ENCODE results near the gene SLMAP. TPM values are rescaled to one million over a fixed set of nuclear protein-coding genes. Genes with fewer than 3 reads are reported as not detected.

SLMAP gene
- total and polyA plus RNA-seq, 2 of the 13 experiments (the other 11 are each of a cell fraction or from before 2014, with no cell fraction given): 24.0 to 48.3 TPM

GRCh38 chr3:57755741-57756527, at the start of gene SLMAP (continued):
- peak; percentile 89; the same call in 1 of the 2 replicates for TF ChIP-seq ARID4A (CRISPR knock-in tag; IDR thresholded peaks at IDR 0.05; ENCODE audit: borderline replicate concordance)
- TF ChIP-seq BRCA1 (CRISPR knock-in tag; IDR thresholded peaks at IDR 0.05): no peak
- peak; percentile 76 for TF ChIP-seq MLX (CRISPR knock-in tag; IDR thresholded peaks at IDR 0.05)
- no peak for TF ChIP-seq RARG (CRISPR knock-in tag; IDR thresholded peaks at IDR 0.05; ENCODE audit: low read depth)
- TF ChIP-seq ZSCAN20 (CRISPR knock-in tag; IDR thresholded peaks at IDR 0.05; ENCODE audit: borderline replicate concordance): no peak
- no peak for TF ChIP-seq SOX6 (IDR thresholded peaks at IDR 0.05)
- peak; percentile 70 for TF ChIP-seq SOX6 (CRISPR knock-in tag; IDR thresholded peaks at IDR 0.05)
- 0 out of 2 replicates have a peak, but pooled peaks have one; percentile 25 for TF ChIP-seq FUBP1 (CRISPR knock-in tag; IDR thresholded peaks at IDR 0.05; ENCODE audit: borderline replicate concordance)
- TF ChIP-seq LCORL (IDR thresholded peaks at IDR 0.05): no peak
- peak; percentile 55 for TF ChIP-seq LCORL (CRISPR knock-in tag; IDR thresholded peaks at IDR 0.05)
- TF ChIP-seq ZNF891 (CRISPR knock-in tag; IDR thresholded peaks at IDR 0.05): peak; percentile 72; the same call in 1 of the 2 replicates
- peak; percentile 82 for TF ChIP-seq TGIF2 (CRISPR knock-in tag; IDR thresholded peaks at IDR 0.05)
- no peak for TF ChIP-seq FOSL1 (CRISPR knock-in tag; IDR thresholded peaks at IDR 0.05; ENCODE audit: borderline replicate concordance)
- TF ChIP-seq KDM4B (CRISPR knock-in tag; IDR thresholded peaks at IDR 0.05): 0 out of 2 replicates have a peak, but pooled peaks have one; percentile 30
- no peak for TF ChIP-seq ZNF678 (CRISPR knock-in tag; IDR thresholded peaks at IDR 0.05)
- TF ChIP-seq PLRG1 (conservative IDR thresholded peaks at IDR 0.05): no peak
- no peak for TF ChIP-seq ZNF883 (CRISPR knock-in tag; IDR thresholded peaks at IDR 0.05; ENCODE audit: not compliant biosample characterization)
- no peak for TF ChIP-seq ZNF484 (CRISPR knock-in tag; IDR thresholded peaks at IDR 0.05; ENCODE audit: borderline replicate concordance, low read depth)
- TF ChIP-seq SOX5 (CRISPR knock-in tag; IDR thresholded peaks at IDR 0.05; ENCODE audit: borderline replicate concordance): 0 out of 2 replicates have a peak, but pooled peaks have one; percentile 20
- TF ChIP-seq ZNF34 (CRISPR knock-in tag; IDR thresholded peaks at IDR 0.05; ENCODE audit: borderline replicate concordance): 0 out of 2 replicates have a peak, but pooled peaks have one; percentile 2
